SK-N-SH (cell line): ENCODE measurements around the gene TERT. TPM values are rescaled to one million over a fixed set of nuclear protein-coding genes. Genes with fewer than 3 reads are reported as not detected.

ENCODE experiments used
- CTCF ChIA-PET: fragments of 300-600, 350-600 bp; formaldehyde crosslinking; extraction: SDS; loops from one replicate; lab custom pipeline; 2021; lab: Yijun Ruan, JAX
- POLR2A ChIA-PET: fragments of 350-600 bp; sonication (Branson Sonifier 250); formaldehyde crosslinking; extraction: SDS; loops from one replicate; lab custom pipeline; 2020; ENCODE audit warnings: antibody characterized with exemption, inconsistent platforms; lab: Yijun Ruan, JAX
- DNase-seq: peaks from one replicate; pipeline ENCODE4 v3.0.0; 2012
- H2AFZ ChIP-seq: fragments of 200-600 bp; sonication (generic); 2 replicates; pipeline ENCODE4 v1.8.1; 2016; ENCODE audit warnings: antibody characterized with exemption, mild to moderate bottlenecking, low read depth
- H3F3A ChIP-seq: fragments of 200-600 bp; sonication (generic); replicated peaks from 2 replicates; pipeline ENCODE3; 2016; ENCODE audit warnings: antibody characterized with exemption, mild to moderate bottlenecking; ENCODE audit not compliant: insufficient read depth
- H3K27ac ChIP-seq, 2 experiments: fragments of 200-500 bp in 1 of 2; fragments of 200-600 bp in 1 of 2; sonication (Bioruptor generic) in 1 of 2; sonication (generic), shearing (Covaris generic) in 1 of 2; 2 replicates each; pipeline versions ENCODE4 v1.5.1 to v1.6.1; 2014 to 2016; ENCODE audit warnings: low read depth in 2 of 2, inconsistent platforms in 1 of 2, low read length in 1 of 2, mild to moderate bottlenecking in 1 of 2, mixed read lengths in 1 of 2
- H3K27me3 ChIP-seq: fragments of 200-600 bp; sonication (generic), shearing (Covaris generic); 2 replicates; pipeline ENCODE4 v1.6.1; 2016; ENCODE audit warnings: mixed run types; ENCODE audit not compliant: insufficient read depth
- H3K36me3 ChIP-seq, 2 experiments: fragments of 200-500 bp in 1 of 2; fragments of 200-600 bp in 1 of 2; sonication (Bioruptor generic) in 1 of 2; sonication (generic) in 1 of 2; replicated peaks in 1 of 2; 2 replicates each; pipeline versions ENCODE3 to v1.5.1; 2014 to 2016; ENCODE audit warnings: low read length in 1 of 2, mild to moderate bottlenecking in 1 of 2; ENCODE audit not compliant: insufficient read depth in 2 of 2, control insufficient read depth in 1 of 2
- H3K4me1 ChIP-seq, 2 experiments: fragments of 200-500 bp in 1 of 2; fragments of 200-600 bp in 1 of 2; sonication (Bioruptor generic) in 1 of 2; sonication (generic), shearing (Covaris generic) in 1 of 2; 2 replicates each; pipeline versions ENCODE4 v1.5.1 to v1.6.1; 2014 to 2016; ENCODE audit warnings: low read depth in 1 of 2, low read length in 1 of 2, mixed run types in 1 of 2; ENCODE audit not compliant: insufficient read depth in 2 of 2, control insufficient read depth in 1 of 2
- H3K4me2 ChIP-seq: fragments of 200-600 bp; sonication (generic), shearing (Covaris generic); 2 replicates; pipeline ENCODE4 v1.6.1; 2017; ENCODE audit warnings: mixed run types
- H3K4me3 ChIP-seq, 2 experiments: fragments of 200-500 bp in 1 of 2; fragments of 200-600 bp in 1 of 2; sonication (Bioruptor generic) in 1 of 2; sonication (generic), shearing (Covaris generic) in 1 of 2; 2 replicates each; pipeline versions ENCODE4 v1.5.1 to v1.8.1; 2014 to 2016; ENCODE audit warnings: low read depth in 2 of 2, inconsistent platforms in 1 of 2, low read length in 1 of 2, mild to moderate bottlenecking in 1 of 2, mixed read lengths in 1 of 2, moderate library complexity in 1 of 2
- H3K79me2 ChIP-seq: fragments of 200-600 bp; sonication (generic); 2 replicates; pipeline ENCODE4 v1.8.1; 2017; ENCODE audit warnings: mild to moderate bottlenecking; ENCODE audit not compliant: insufficient read depth
- H3K9ac ChIP-seq: fragments of 200-600 bp; sonication (generic); 2 replicates; pipeline ENCODE4 v1.6.1; 2017; ENCODE audit warnings: mixed run types
- H3K9me2 ChIP-seq: fragments of 200-600 bp; sonication (generic); 2 replicates; pipeline ENCODE4 v1.6.1; 2017; ENCODE audit warnings: mixed run types
- H3K9me3 ChIP-seq: fragments of 200-600 bp; sonication (generic); 2 replicates; pipeline ENCODE4 v1.6.1; 2017; ENCODE audit warnings: mixed run types, mild to moderate bottlenecking, moderate library complexity
- H4K20me1 ChIP-seq: fragments of 200-600 bp; sonication (generic); 2 replicates; pipeline ENCODE4 v1.6.1; 2017; ENCODE audit warnings: mild to moderate bottlenecking, mixed run types; ENCODE audit not compliant: insufficient read depth
- CHD2 ChIP-seq: fragments of 150-350 bp; IDR thresholded peaks from 2 replicates; pipeline ENCODE4 v1.6.1; 2018; ENCODE audit warnings: low read length; ENCODE audit not compliant: partially characterized antibody
- ELF1 ChIP-seq: IDR thresholded peaks from 2 replicates; pipeline ENCODE4 v1.4.0; 2012
- EZH2phosphoT487 ChIP-seq: fragments of 200-600 bp; sonication (generic); IDR thresholded peaks from 2 replicates; pipeline ENCODE4 v1.6.1; 2017; ENCODE audit warnings: low read depth, mixed run types, mild to moderate bottlenecking, antibody characterized with exemption, moderate library complexity, borderline replicate concordance
- GABPA ChIP-seq: IDR thresholded peaks from 2 replicates; pipeline ENCODE4 v1.4.0; 2012; ENCODE audit warnings: low read depth, mild to moderate bottlenecking
- JUND ChIP-seq: IDR thresholded peaks from 2 replicates; pipeline ENCODE4 v1.4.0; 2012
- NRF1 ChIP-seq: IDR thresholded peaks from 2 replicates; pipeline ENCODE4 v1.6.1; 2012; ENCODE audit warnings: low read depth, mild to moderate bottlenecking, low read length
- POLR2AphosphoS5 ChIP-seq: IDR thresholded peaks from 2 replicates; pipeline ENCODE4 v1.6.1; 2012; ENCODE audit warnings: low read depth, low read length
- RFX5 ChIP-seq: IDR thresholded peaks from 2 replicates; pipeline ENCODE4 v1.6.1; 2012; ENCODE audit warnings: mild to moderate bottlenecking, improper control_type of control experiment, low read length
- RXRA ChIP-seq: IDR thresholded peaks from 2 replicates; pipeline ENCODE4 v1.4.0; 2012; ENCODE audit warnings: low read depth, mild to moderate bottlenecking, borderline replicate concordance
- SIN3A ChIP-seq: IDR thresholded peaks from 2 replicates; pipeline ENCODE4 v1.6.1; 2012; ENCODE audit warnings: low read depth, mild to moderate bottlenecking, low read length, moderate library complexity, borderline replicate concordance
- SMC3 ChIP-seq: IDR thresholded peaks from 2 replicates; pipeline ENCODE4 v1.6.1; 2012; ENCODE audit warnings: low read depth, low read length, improper control_type of control experiment
- TEAD4 ChIP-seq: IDR thresholded peaks from 2 replicates; pipeline ENCODE4 v1.4.0; 2012; ENCODE audit warnings: mild to moderate bottlenecking, borderline replicate concordance; ENCODE audit not compliant: insufficient read depth
- WGBS: methylation state at CpG from one replicate; pipeline ENCODE4 v1.1.6; 2017; ENCODE audit warnings: low lambda C conversion rate; 5-methylcytosine and 5-hydroxymethylcytosine counted together
- polyA plus RNA-seq, 3 experiments: library from polyadenylated mRNA; depleted of rRNA; stranded (reverse); fragments of >200 nt; gene quantifications; 2 replicates each; pipeline ENCODE4 v1.2.3, GENCODE V29; 2012
- TF ChIP-seq, protein P1 (sequence below): fragments of 150-350 bp; IDR thresholded peaks from 2 replicates; pipeline ENCODE4 v1.6.1; 2017; ENCODE audit warnings: antibody characterized with exemption, low read length, low read depth, borderline replicate concordance
- TF ChIP-seq, protein P2 (sequence below): IDR thresholded peaks from 2 replicates; pipeline ENCODE4 v1.4.0; 2012; ENCODE audit warnings: low read depth, borderline replicate concordance
- TF ChIP-seq, protein P3 (sequence below): fragments of 200-600 bp; sonication (generic); IDR thresholded peaks from 2 replicates; pipeline ENCODE4 v1.6.1; 2017; ENCODE audit warnings: antibody characterized with exemption, mild to moderate bottlenecking, moderate library complexity
- TF ChIP-seq, protein P4 (sequence below): fragments of 150-350 bp; IDR thresholded peaks from 2 replicates; pipeline ENCODE4 v1.6.1; 2016; ENCODE audit warnings: mild to moderate bottlenecking, low read depth, low read length
- TF ChIP-seq, protein P5 (sequence below): IDR thresholded peaks from 2 replicates; pipeline ENCODE4 v1.6.1; 2012; ENCODE audit warnings: mild to moderate bottlenecking, low read depth, low read length, moderate library complexity

Gene TERT
- polyA plus RNA-seq, 1 of the 3 experiments (the other 2 are of a cell fraction), result 2.4 TPM

DNA sequence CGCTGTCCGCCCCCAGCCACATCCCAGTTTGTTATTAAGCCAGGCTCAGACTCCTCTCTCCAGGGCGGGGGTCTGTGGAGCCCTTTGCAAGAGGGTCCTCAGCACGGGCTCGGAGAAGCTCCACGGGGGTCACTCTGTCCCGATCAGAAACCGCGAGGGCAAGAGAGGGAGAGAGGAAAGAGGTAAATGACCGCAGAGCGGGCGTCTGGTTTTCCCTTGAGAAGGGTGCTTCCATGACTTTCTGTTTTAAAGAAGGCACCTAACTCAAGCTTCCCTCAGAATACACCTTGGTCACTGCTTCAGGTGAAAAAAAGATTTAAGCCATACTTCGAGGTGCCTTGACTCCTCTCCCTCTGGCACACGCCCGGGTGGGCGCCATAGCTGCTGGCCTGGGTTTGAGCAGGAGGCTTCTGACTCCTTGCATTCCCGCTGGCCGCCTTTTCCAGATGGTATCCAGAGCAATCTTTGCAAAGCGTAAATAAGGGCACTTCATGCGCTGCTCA, 5.8 kb upstream of the TERT start:
- no peak overlapping the region for H3K27ac ChIP-seq
- H3K79me2 ChIP-seq, result no peaks in the 10 kb centered on the region
- H3K36me3 ChIP-seq, result no peaks in the 10 kb centered on the region
- 64% methylated on average over 17 of the region's 20 CpGs for WGBS
- H3K4me1 ChIP-seq, result peaks cover 0 to 2% of the 10 kb centered on the region in 2 experiments; a peak in 1 of 4 replicates
- no peak for DNase-seq
- H3K27me3 ChIP-seq, result peaks cover 39% of the 10 kb centered on the region; the same call in 1 of the 2 replicates
- H2AFZ ChIP-seq, result no peak overlapping the region
- POLR2A ChIA-PET, result no interaction called here
- peaks cover 8% of the 10 kb centered on the region; the same call in 1 of the 2 replicates for H3K9me3 ChIP-seq
- H3K4me3 ChIP-seq, result no peak overlapping the region
- no peaks in the 10 kb centered on the region for H3K9me2 ChIP-seq
- H3F3A ChIP-seq, result no peaks in the 10 kb centered on the region
- H4K20me1 ChIP-seq, result no peaks in the 10 kb centered on the region
- H3K4me2 ChIP-seq, result no peak overlapping the region
- no peak for TF ChIP-seq POLR2AphosphoS5
- no peak for TF ChIP-seq ELF1
- TF ChIP-seq, protein P1, sequence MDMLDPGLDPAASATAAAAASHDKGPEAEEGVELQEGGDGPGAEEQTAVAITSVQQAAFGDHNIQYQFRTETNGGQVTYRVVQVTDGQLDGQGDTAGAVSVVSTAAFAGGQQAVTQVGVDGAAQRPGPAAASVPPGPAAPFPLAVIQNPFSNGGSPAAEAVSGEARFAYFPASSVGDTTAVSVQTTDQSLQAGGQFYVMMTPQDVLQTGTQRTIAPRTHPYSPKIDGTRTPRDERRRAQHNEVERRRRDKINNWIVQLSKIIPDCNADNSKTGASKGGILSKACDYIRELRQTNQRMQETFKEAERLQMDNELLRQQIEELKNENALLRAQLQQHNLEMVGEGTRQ, result no peak
- TF ChIP-seq EZH2phosphoT487, result no peak
- no peak for TF ChIP-seq RFX5
- TF ChIP-seq, protein P2, sequence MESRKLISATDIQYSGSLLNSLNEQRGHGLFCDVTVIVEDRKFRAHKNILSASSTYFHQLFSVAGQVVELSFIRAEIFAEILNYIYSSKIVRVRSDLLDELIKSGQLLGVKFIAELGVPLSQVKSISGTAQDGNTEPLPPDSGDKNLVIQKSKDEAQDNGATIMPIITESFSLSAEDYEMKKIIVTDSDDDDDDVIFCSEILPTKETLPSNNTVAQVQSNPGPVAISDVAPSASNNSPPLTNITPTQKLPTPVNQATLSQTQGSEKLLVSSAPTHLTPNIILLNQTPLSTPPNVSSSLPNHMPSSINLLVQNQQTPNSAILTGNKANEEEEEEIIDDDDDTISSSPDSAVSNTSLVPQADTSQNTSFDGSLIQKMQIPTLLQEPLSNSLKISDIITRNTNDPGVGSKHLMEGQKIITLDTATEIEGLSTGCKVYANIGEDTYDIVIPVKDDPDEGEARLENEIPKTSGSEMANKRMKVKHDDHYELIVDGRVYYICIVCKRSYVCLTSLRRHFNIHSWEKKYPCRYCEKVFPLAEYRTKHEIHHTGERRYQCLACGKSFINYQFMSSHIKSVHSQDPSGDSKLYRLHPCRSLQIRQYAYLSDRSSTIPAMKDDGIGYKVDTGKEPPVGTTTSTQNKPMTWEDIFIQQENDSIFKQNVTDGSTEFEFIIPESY, result no peak
- no peak for TF ChIP-seq CHD2
- TF ChIP-seq, protein P3, sequence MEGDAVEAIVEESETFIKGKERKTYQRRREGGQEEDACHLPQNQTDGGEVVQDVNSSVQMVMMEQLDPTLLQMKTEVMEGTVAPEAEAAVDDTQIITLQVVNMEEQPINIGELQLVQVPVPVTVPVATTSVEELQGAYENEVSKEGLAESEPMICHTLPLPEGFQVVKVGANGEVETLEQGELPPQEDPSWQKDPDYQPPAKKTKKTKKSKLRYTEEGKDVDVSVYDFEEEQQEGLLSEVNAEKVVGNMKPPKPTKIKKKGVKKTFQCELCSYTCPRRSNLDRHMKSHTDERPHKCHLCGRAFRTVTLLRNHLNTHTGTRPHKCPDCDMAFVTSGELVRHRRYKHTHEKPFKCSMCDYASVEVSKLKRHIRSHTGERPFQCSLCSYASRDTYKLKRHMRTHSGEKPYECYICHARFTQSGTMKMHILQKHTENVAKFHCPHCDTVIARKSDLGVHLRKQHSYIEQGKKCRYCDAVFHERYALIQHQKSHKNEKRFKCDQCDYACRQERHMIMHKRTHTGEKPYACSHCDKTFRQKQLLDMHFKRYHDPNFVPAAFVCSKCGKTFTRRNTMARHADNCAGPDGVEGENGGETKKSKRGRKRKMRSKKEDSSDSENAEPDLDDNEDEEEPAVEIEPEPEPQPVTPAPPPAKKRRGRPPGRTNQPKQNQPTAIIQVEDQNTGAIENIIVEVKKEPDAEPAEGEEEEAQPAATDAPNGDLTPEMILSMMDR, result no peak
- TF ChIP-seq TEAD4, result no peak
- TF ChIP-seq GABPA, result no peak
- no peak for TF ChIP-seq NRF1
- TF ChIP-seq SMC3, result no peak
- no peak for TF ChIP-seq SIN3A
- TF ChIP-seq, protein P4, sequence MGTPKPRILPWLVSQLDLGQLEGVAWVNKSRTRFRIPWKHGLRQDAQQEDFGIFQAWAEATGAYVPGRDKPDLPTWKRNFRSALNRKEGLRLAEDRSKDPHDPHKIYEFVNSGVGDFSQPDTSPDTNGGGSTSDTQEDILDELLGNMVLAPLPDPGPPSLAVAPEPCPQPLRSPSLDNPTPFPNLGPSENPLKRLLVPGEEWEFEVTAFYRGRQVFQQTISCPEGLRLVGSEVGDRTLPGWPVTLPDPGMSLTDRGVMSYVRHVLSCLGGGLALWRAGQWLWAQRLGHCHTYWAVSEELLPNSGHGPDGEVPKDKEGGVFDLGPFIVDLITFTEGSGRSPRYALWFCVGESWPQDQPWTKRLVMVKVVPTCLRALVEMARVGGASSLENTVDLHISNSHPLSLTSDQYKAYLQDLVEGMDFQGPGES, result no peak
- no peak for TF ChIP-seq JUND
- TF ChIP-seq RXRA, result no peak
- TF ChIP-seq, protein P5, sequence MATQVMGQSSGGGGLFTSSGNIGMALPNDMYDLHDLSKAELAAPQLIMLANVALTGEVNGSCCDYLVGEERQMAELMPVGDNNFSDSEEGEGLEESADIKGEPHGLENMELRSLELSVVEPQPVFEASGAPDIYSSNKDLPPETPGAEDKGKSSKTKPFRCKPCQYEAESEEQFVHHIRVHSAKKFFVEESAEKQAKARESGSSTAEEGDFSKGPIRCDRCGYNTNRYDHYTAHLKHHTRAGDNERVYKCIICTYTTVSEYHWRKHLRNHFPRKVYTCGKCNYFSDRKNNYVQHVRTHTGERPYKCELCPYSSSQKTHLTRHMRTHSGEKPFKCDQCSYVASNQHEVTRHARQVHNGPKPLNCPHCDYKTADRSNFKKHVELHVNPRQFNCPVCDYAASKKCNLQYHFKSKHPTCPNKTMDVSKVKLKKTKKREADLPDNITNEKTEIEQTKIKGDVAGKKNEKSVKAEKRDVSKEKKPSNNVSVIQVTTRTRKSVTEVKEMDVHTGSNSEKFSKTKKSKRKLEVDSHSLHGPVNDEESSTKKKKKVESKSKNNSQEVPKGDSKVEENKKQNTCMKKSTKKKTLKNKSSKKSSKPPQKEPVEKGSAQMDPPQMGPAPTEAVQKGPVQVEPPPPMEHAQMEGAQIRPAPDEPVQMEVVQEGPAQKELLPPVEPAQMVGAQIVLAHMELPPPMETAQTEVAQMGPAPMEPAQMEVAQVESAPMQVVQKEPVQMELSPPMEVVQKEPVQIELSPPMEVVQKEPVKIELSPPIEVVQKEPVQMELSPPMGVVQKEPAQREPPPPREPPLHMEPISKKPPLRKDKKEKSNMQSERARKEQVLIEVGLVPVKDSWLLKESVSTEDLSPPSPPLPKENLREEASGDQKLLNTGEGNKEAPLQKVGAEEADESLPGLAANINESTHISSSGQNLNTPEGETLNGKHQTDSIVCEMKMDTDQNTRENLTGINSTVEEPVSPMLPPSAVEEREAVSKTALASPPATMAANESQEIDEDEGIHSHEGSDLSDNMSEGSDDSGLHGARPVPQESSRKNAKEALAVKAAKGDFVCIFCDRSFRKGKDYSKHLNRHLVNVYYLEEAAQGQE, result no peak
- CTCF ChIA-PET, result interaction anchor here (0.6 kb wide), 1 partner anchor 32 kb away, joined by 3 read pairs; no protein-coding TSS in a partner anchor
- no peak overlapping the region for H3K9ac ChIP-seq
